ENCODE results near the gene DSTYK. TPM values are rescaled to one million over a fixed set of nuclear protein-coding genes. Genes with fewer than 3 reads are reported as not detected.

The DSTYK gene
- polyA plus RNA-seq, 1 donor from 2014 or later: 12.1 TPM

GRCh38 chr1:205199931-205200299 lies 11.6 kb downstream of the DSTYK start:
- no peak for TF ChIP-seq RAD21 (conservative IDR thresholded peaks at IDR 0.05)
- TF ChIP-seq MXI1 (conservative IDR thresholded peaks at IDR 0.05; ENCODE audit: poor library complexity, severe bottlenecking): no peak
- TF ChIP-seq TAF1 (IDR thresholded peaks at IDR 0.05; ENCODE audit: low read depth): no peak
- no peak for TF ChIP-seq POLR2AphosphoS5 (IDR thresholded peaks at IDR 0.05)
- TF ChIP-seq EP300 (conservative IDR thresholded peaks at IDR 0.05; ENCODE audit: poor library complexity, severe bottlenecking): no peak
- no peak for TF ChIP-seq SMC3 (conservative IDR thresholded peaks at IDR 0.05; ENCODE audit: poor library complexity)
- TF ChIP-seq EZH2 (IDR thresholded peaks at IDR 0.05; ENCODE audit: borderline replicate concordance, insufficient read depth, low read length, poor library complexity, severe bottlenecking): no peak
- no peak for TF ChIP-seq CTCF (IDR thresholded peaks at IDR 0.05; ENCODE audit: poor library complexity, severe bottlenecking)
- no peak for TF ChIP-seq REST (IDR thresholded peaks at IDR 0.05; ENCODE audit: borderline replicate concordance)

GRCh38 chr1:205199090-205199930 lies 12.2 kb downstream of the DSTYK start:
- H3K79me2 ChIP-seq (replicated peaks; ENCODE audit: insufficient read depth, low read length): peaks cover 8% of the 10 kb centered on the region

More at GRCh38 chr1:205199931-205200299, 11.6 kb downstream of the DSTYK start:
- no peaks in the 10 kb centered on the region for H3K27me3 ChIP-seq (ENCODE audit: insufficient read depth, low read depth, low read length)
- no peaks in the 10 kb centered on the region for H4K20me1 ChIP-seq (ENCODE audit: insufficient read depth)
- H2AFZ ChIP-seq (ENCODE audit: low read depth, low read length): no peak overlapping the region
- no peak overlapping the region for H3K4me3 ChIP-seq (ENCODE audit: low read length)
- no peaks in the 10 kb centered on the region for H3K9me3 ChIP-seq (ENCODE audit: low read length)
- H3K36me3 ChIP-seq (ENCODE audit: insufficient read depth, low read length): no peaks in the 10 kb centered on the region
- no peaks in the 10 kb centered on the region for H3F3A ChIP-seq (ENCODE audit: insufficient read depth, low read length, poor library complexity, severe bottlenecking)
- H3K4me2 ChIP-seq (ENCODE audit: low read length): no peak overlapping the region
- peaks cover 14% of the 10 kb centered on the region for H3K79me2 ChIP-seq (replicated peaks; ENCODE audit: insufficient read depth, low read length)
- H3K9ac ChIP-seq (ENCODE audit: low read length): no peak overlapping the region
- no peak overlapping the region for H3K27ac ChIP-seq (ENCODE audit: low read length)
- H3K9me2 ChIP-seq (ENCODE audit: insufficient read depth, low read length): no peaks in the 10 kb centered on the region

More at GRCh38 chr1:205199090-205199930, 12.2 kb downstream of the DSTYK start:
- Histone ChIP-seq H3K27me3 (ENCODE audit: insufficient read depth, low read depth, low read length) (no peaks in the 10 kb centered on the region), H3K27ac (ENCODE audit: low read length) (no peak overlapping the region), H3K4me3 (ENCODE audit: low read length) (no peak overlapping the region), H3K9ac (ENCODE audit: low read length) (no peak overlapping the region), H4K20me1 (ENCODE audit: insufficient read depth) (no peaks in the 10 kb centered on the region), H3K9me2 (ENCODE audit: insufficient read depth, low read length) (no peaks in the 10 kb centered on the region), H3K9me3 (ENCODE audit: low read length) (no peaks in the 10 kb centered on the region), H3K4me2 (ENCODE audit: low read length) (no peak overlapping the region), H3K36me3 (ENCODE audit: insufficient read depth, low read length) (no peaks in the 10 kb centered on the region), H2AFZ (ENCODE audit: low read depth, low read length) (no peak overlapping the region), H3F3A (ENCODE audit: insufficient read depth, low read length, poor library complexity, severe bottlenecking) (no peaks in the 10 kb centered on the region)
- no peak for TF ChIP-seq CTCF (IDR thresholded peaks at IDR 0.05; ENCODE audit: poor library complexity, severe bottlenecking)
- TF ChIP-seq REST (IDR thresholded peaks at IDR 0.05; ENCODE audit: borderline replicate concordance): no peak
- TF ChIP-seq MXI1 (conservative IDR thresholded peaks at IDR 0.05; ENCODE audit: poor library complexity, severe bottlenecking): no peak
- no peak for TF ChIP-seq POLR2AphosphoS5 (IDR thresholded peaks at IDR 0.05)
- no peak for TF ChIP-seq EP300 (conservative IDR thresholded peaks at IDR 0.05; ENCODE audit: poor library complexity, severe bottlenecking)
- TF ChIP-seq TAF1 (IDR thresholded peaks at IDR 0.05; ENCODE audit: low read depth): no peak
- no peak for TF ChIP-seq SMC3 (conservative IDR thresholded peaks at IDR 0.05; ENCODE audit: poor library complexity)
- no peak for TF ChIP-seq EZH2 (IDR thresholded peaks at IDR 0.05; ENCODE audit: borderline replicate concordance, insufficient read depth, low read length, poor library complexity, severe bottlenecking)
- TF ChIP-seq RAD21 (conservative IDR thresholded peaks at IDR 0.05): no peak

Data from neural cell (in vitro differentiated cells).